HuH-7.5 (cell line): Measurements from ENCODE around the gene WNT9B.
"Not testable (repeated sequence)": the region's sequence is repeated elsewhere in the genome, so short reads cannot be mapped to it uniquely, and the experiment has no call there.

Experiments used
- DNase-seq: peaks from one replicate; pipeline ENCODE4 v3.0.0; 2011; ENCODE audit warnings: low spot score

WNT9B gene

GRCh38 chr17:46822388-46822921, 28.9 kb upstream of the WNT9B start:
- DNase-seq: peak; percentile 43

- no peak for DNase-seq
These were observed 27.7 kb upstream of the WNT9B start for GRCh38 chr17:46823657-46824056.

GRCh38 chr17:46826116-46826515, 25.3 kb upstream of the WNT9B start:
- no peak for DNase-seq

GRCh38 chr17:46827274-46827673, 24.1 kb upstream of the WNT9B start:
- DNase-seq: no peak

- DNase-seq: no peak
These were observed 19.6 kb upstream of the WNT9B start for GRCh38 chr17:46831573-46832330.

- DNase-seq: no peak
These were observed 19.0 kb upstream of the WNT9B start for GRCh38 chr17:46832331-46832821.

GRCh38 chr17:46832945-46833839, 18.2 kb upstream of the WNT9B start:
- DNase-seq: no peak

GRCh38 chr17:46833840-46834208, 17.6 kb upstream of the WNT9B start:
- no peak for DNase-seq

- no peak for DNase-seq
These were observed 16.5 kb upstream of the WNT9B start for GRCh38 chr17:46834846-46835245.

GRCh38 chr17:46836500-46836899, 14.9 kb upstream of the WNT9B start:
- DNase-seq: no peak

GRCh38 chr17:46837521-46837920, 13.9 kb upstream of the WNT9B start:
- no peak for DNase-seq

GRCh38 chr17:46839211-46839610, 12.2 kb upstream of the WNT9B start:
- DNase-seq: no peak

- not testable (repeated sequence) for DNase-seq
These were observed 10.8 kb upstream of the WNT9B start for GRCh38 chr17:46840596-46840995.

- DNase-seq: peak; percentile 61
These were observed 9.6 kb upstream of the WNT9B start for GRCh38 chr17:46841561-46842379.

- no peak for DNase-seq
These were observed 8.5 kb upstream of the WNT9B start for GRCh38 chr17:46842835-46843234.

- no peak for DNase-seq
These were observed 3.9 kb upstream of the WNT9B start for GRCh38 chr17:46847204-46848191.

- DNase-seq: no peak
These were observed 2.8 kb upstream of the WNT9B start for GRCh38 chr17:46848534-46848933.

GRCh38 chr17:46850688-46851028, 725 bp upstream of the WNT9B start:
- DNase-seq: no peak

GRCh38 chr17:46853896-46854444, 2.6 kb downstream of the WNT9B start:
- DNase-seq: no peak

GRCh38 chr17:46854515-46854914, 3.1 kb downstream of the WNT9B start:
- no peak for DNase-seq

- DNase-seq: no peak
These were observed 3.6 kb downstream of the WNT9B start for GRCh38 chr17:46854948-46855347.
